ENCODE measurements around the gene TMEM62. TPM values are rescaled to one million over a fixed set of nuclear protein-coding genes. Genes with fewer than 3 reads are reported as not detected.

The TMEM62 gene
- polyA plus RNA-seq (2012; ENCODE audit: insufficient read depth, insufficient read length, low read depth), result 5.7 TPM

- Histone ChIP-seq H3K4me3 (ENCODE audit: low read depth, low read length) (peak within 1 kb of the TSS; percentile 85), H3K9me3 (peaks cover 3% of the 10 kb centered on the region; the same call in 1 of the 2 replicates), H3K4me1 (no peaks in the 10 kb centered on the region; the same call in 1 of the 2 replicates), H3K27me3 (no peaks in the 10 kb centered on the region), H3K36me3 (no peaks in the 10 kb centered on the region)
- TF ChIP-seq, protein P1, sequence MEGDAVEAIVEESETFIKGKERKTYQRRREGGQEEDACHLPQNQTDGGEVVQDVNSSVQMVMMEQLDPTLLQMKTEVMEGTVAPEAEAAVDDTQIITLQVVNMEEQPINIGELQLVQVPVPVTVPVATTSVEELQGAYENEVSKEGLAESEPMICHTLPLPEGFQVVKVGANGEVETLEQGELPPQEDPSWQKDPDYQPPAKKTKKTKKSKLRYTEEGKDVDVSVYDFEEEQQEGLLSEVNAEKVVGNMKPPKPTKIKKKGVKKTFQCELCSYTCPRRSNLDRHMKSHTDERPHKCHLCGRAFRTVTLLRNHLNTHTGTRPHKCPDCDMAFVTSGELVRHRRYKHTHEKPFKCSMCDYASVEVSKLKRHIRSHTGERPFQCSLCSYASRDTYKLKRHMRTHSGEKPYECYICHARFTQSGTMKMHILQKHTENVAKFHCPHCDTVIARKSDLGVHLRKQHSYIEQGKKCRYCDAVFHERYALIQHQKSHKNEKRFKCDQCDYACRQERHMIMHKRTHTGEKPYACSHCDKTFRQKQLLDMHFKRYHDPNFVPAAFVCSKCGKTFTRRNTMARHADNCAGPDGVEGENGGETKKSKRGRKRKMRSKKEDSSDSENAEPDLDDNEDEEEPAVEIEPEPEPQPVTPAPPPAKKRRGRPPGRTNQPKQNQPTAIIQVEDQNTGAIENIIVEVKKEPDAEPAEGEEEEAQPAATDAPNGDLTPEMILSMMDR (IDR thresholded peaks at IDR 0.05; ENCODE audit: low read depth, low read length), result no peak
- DNase-seq, result peak; percentile 70
Observed at GRCh38 chr15:43133430-43134156, at the start of gene TMEM62. TMEM62 (plus strand) TSS chr15:43133586; CDS start chr15:43133803, 217 bp downstream.

GRCh38 chr15:43085921-43086320, 47.5 kb upstream of the TMEM62 start:
- H3K9me3 ChIP-seq, result no peaks in the 10 kb centered on the region
- TF ChIP-seq, protein P1 (IDR thresholded peaks at IDR 0.05; ENCODE audit: low read depth, low read length), result no peak
- H3K4me1 ChIP-seq, result no peaks in the 10 kb centered on the region
- H3K36me3 ChIP-seq, result peaks cover 39% of the 10 kb centered on the region
- H3K4me3 ChIP-seq (ENCODE audit: low read depth, low read length), result no peak overlapping the region
- DNase-seq, result no peak
- no peaks in the 10 kb centered on the region for H3K27me3 ChIP-seq

GRCh38 chr15:43086551-43086950, 46.8 kb upstream of the TMEM62 start:
- H3K9me3 ChIP-seq, result no peaks in the 10 kb centered on the region
- H3K4me3 ChIP-seq (ENCODE audit: low read depth, low read length), result no peak overlapping the region
- TF ChIP-seq, protein P1 (IDR thresholded peaks at IDR 0.05; ENCODE audit: low read depth, low read length), result no peak
- H3K36me3 ChIP-seq, result peaks cover 34% of the 10 kb centered on the region
- H3K27me3 ChIP-seq, result no peaks in the 10 kb centered on the region
- DNase-seq, result no peak
- H3K4me1 ChIP-seq, result no peaks in the 10 kb centered on the region

- Histone ChIP-seq H3K36me3 (peaks cover 4% of the 10 kb centered on the region; the same call in 1 of the 2 replicates), H3K4me1 (no peaks in the 10 kb centered on the region)
Observed at GRCh38 chr15:43091859-43092258, 41.5 kb upstream of the TMEM62 start.

DNA sequence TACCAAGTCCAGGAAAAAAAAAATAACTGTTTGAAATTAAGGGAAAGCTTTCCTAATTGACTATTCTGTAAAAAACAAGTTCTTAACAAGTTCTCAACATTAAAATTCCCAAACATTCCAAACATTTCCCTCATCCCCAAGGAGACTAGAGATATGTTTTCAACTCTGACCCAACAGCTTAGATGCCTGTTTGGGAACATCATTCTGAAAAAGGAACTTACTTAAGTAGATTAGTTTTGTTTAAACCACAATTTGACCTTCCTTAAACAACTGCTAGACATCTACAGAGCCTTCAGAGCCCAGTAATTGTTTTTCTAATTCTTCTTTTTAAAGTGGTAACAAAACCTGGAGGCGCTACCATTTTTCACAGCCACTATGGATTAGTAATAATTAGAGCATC, 40.4 kb upstream of the TMEM62 start:
- H3K27me3 ChIP-seq, result no peaks in the 10 kb centered on the region
- no peaks in the 10 kb centered on the region for H3K4me1 ChIP-seq
- peaks cover 9% of the 10 kb centered on the region for H3K36me3 ChIP-seq
- no peak overlapping the region for H3K4me3 ChIP-seq (ENCODE audit: low read depth, low read length)
- H3K9me3 ChIP-seq, result no peaks in the 10 kb centered on the region
- DNase-seq, result no peak
- TF ChIP-seq, protein P1 (IDR thresholded peaks at IDR 0.05; ENCODE audit: low read depth, low read length), result no peak

More at GRCh38 chr15:43091859-43092258, 41.5 kb upstream of the TMEM62 start:
- no peaks in the 10 kb centered on the region for H3K9me3 ChIP-seq
- no peak for DNase-seq
- no peak overlapping the region for H3K4me3 ChIP-seq (ENCODE audit: low read depth, low read length)
- TF ChIP-seq, protein P1 (IDR thresholded peaks at IDR 0.05; ENCODE audit: low read depth, low read length), result no peak
- H3K27me3 ChIP-seq, result no peaks in the 10 kb centered on the region

DNA sequence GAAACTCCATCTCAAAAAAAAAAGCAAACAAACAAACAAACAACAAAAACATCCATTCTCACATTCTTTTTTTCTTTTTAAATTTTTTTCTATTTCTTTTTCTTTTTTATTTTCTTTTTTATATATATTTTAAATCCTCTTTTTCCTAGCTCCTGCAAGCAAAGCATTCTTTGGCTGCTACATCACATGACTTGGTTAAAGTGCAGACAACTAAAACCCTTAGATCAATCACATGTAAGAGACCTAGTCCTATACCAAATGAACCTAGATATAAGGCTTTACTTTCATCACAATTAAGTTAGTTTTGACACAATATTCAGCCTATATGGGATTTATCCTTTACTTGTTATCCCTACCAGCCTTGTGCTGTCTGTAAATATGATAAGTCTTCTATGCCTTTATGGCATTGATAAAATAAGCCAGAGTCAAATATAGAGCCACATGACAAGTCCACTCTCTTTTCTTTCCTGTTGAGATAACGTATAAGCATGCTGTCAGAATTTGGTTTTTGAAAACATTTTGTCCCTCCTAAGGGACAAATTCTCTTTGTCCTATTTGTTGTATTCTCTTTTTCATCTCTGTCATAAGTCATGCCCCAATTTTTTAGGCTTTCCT, 38.9 kb upstream of the TMEM62 start:
- no peak for DNase-seq
- H3K27me3 ChIP-seq, result no peaks in the 10 kb centered on the region
- TF ChIP-seq, protein P1 (IDR thresholded peaks at IDR 0.05; ENCODE audit: low read depth, low read length), result no peak
- H3K9me3 ChIP-seq, result no peaks in the 10 kb centered on the region
- H3K36me3 ChIP-seq, result peaks cover 12% of the 10 kb centered on the region
- H3K4me1 ChIP-seq, result no peaks in the 10 kb centered on the region
- H3K4me3 ChIP-seq (ENCODE audit: low read depth, low read length), result no peak overlapping the region
